Caco-2 (cell line): Measurements from ENCODE around the gene NGEF. TPM values are rescaled to one million over a fixed set of nuclear protein-coding genes. Genes with fewer than 3 reads are reported as not detected.

ENCODE experiments used
- BruUV-seq: library from RNA; stranded (reverse); fragments of 400-500 nt; replicated peaks from 2 replicates; lab custom pipeline; 2021; lab: Mats Ljungman, UMichigan
- CTCF ChIA-PET: fragments of 300-600 bp; sonication (Branson Sonifier 250); formaldehyde crosslinking; loops from one replicate; lab custom pipeline; 2022; ENCODE audit warnings: antibody characterized with exemption; lab: Charles Lee
- POLR2A ChIA-PET: fragments of 300-600 bp; sonication (Branson Sonifier 250); formaldehyde crosslinking; loops from one replicate; lab custom pipeline; 2022; ENCODE audit warnings: antibody characterized with exemption; lab: Charles Lee
- DNase-seq, 2 experiments: peaks; one replicate each; pipeline versions ENCODE4 v3.0.0 to v3.0.0-alpha.2; 2020 to 2022
- H3K27me3 ChIP-seq: replicated peaks from 2 replicates; pipeline ENCODE4 v1.6.0; 2011; ENCODE audit warnings: low read length; ENCODE audit not compliant: control insufficient read depth, insufficient read depth
- H3K36me3 ChIP-seq: 2 replicates; pipeline ENCODE4 v1.5.1; 2011; ENCODE audit warnings: low read length; ENCODE audit not compliant: control insufficient read depth, insufficient read depth
- H3K4me1 ChIP-seq: fragments of 250-450 bp; sonication (Bioruptor Pico); 2 replicates; pipeline ENCODE4 v1.5.1; 2020; ENCODE audit warnings: mild to moderate bottlenecking
- H3K4me3 ChIP-seq: 2 replicates; pipeline ENCODE4 v1.5.1; 2011; ENCODE audit warnings: low read depth, mild to moderate bottlenecking, control low read depth, low read length
- H3K9me3 ChIP-seq: fragments of 250-450 bp; sonication (Bioruptor Pico); 2 replicates; pipeline ENCODE4 v1.5.1; 2020; ENCODE audit warnings: mild to moderate bottlenecking, moderate library complexity
- H3K27ac Mint-ChIP-seq: one replicate; pipeline ENCODE4 v1.8.0; 2022; ENCODE audit warnings: mixed read lengths; ENCODE audit not compliant: unreplicated experiment
- H3K27me3 Mint-ChIP-seq: one replicate; pipeline ENCODE4 v1.8.0; 2022; ENCODE audit warnings: mixed read lengths; ENCODE audit not compliant: insufficient read depth, unreplicated experiment
- H3K36me3 Mint-ChIP-seq: one replicate; pipeline ENCODE4 v1.8.0; 2022; ENCODE audit warnings: mild to moderate bottlenecking, mixed read lengths; ENCODE audit not compliant: insufficient read depth, unreplicated experiment
- H3K4me1 Mint-ChIP-seq: one replicate; pipeline ENCODE4 v1.8.0; 2022; ENCODE audit warnings: low read depth, mixed read lengths; ENCODE audit not compliant: unreplicated experiment
- H3K4me3 Mint-ChIP-seq: one replicate; pipeline ENCODE4 v1.8.0; 2022; ENCODE audit warnings: mild to moderate bottlenecking, moderate library complexity, mixed read lengths; ENCODE audit not compliant: unreplicated experiment
- H3K9me3 Mint-ChIP-seq: one replicate; pipeline ENCODE4 v1.8.0; 2022; ENCODE audit warnings: mixed read lengths; ENCODE audit not compliant: unreplicated experiment
- CTCF ChIP-seq, 2 experiments: fragments of 200-600 bp in 1 of 2; IDR thresholded peaks; 1 replicate in 1 of 2; 2 replicates in 1 of 2; pipeline versions ENCODE4 v1.5.1 to v1.8.0; 2011 to 2022; ENCODE audit warnings: antibody characterized with exemption in 1 of 2, control low read depth in 1 of 2, inconsistent platforms in 1 of 2, low read depth in 1 of 2, low read length in 1 of 2, mild to moderate bottlenecking in 1 of 2, moderate library complexity in 1 of 2; ENCODE audit not compliant: insufficient read depth in 1 of 2, severe bottlenecking in 1 of 2, unreplicated experiment in 1 of 2
- intact Hi-C: fragments of 100-400 bp; cut with micrococcal nuclease; formaldehyde crosslinking; loops from one replicate; pipeline ENCODE4 v1.10.0; 2022; ENCODE audit not compliant: unreplicated experiment
- total RNA-seq: library from RNA; stranded (reverse); gene quantifications from 2 replicates; pipeline ENCODE4 v1.2.3, GENCODE V29; 2022

NGEF gene
- total RNA-seq, 1 experiment from 2014 or later: 0.77 TPM

DNA sequence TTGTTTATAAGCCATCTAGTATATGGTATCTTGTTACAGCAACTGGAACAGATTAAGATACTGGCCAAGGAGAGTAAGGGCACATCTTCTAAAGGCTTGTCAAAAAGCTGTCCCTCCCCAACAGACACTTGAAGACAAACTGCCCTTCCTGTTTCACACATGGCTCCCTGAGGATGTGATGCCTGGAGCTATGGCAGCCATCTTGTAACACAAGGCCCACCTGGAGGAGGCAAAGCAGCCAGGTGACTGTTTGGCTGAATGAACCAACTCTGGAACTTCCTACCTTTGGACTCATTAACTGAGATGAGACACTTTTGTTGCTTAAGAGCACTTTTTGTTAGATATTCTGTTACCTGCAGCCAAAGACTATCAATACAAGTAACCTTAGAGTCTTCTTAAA lies 88.6 kb downstream of the NGEF start:
- Histone ChIP-seq H3K36me3 (no peaks in the 10 kb centered on the region), H3K27me3 (no peaks in the 10 kb centered on the region), H3K4me3 (no peak overlapping the region), H3K4me1 (no peaks in the 10 kb centered on the region), H3K9me3 (no peaks in the 10 kb centered on the region)
- Mint-ChIP-seq H3K4me1 (no peaks in the 10 kb centered on the region), H3K27me3 (peaks cover 12% of the 10 kb centered on the region), H3K27ac (no peak overlapping the region), H3K4me3 (no peak overlapping the region), H3K9me3 (no peaks in the 10 kb centered on the region), H3K36me3 (no peaks in the 10 kb centered on the region)
- DNase-seq: no peak
- POLR2A ChIA-PET: no interaction called here
- no peak for TF ChIP-seq CTCF (IDR thresholded peaks at IDR 0.05; ENCODE audit: insufficient read depth in 1 of 2, low read depth in 1 of 2, low read length in 1 of 2, severe bottlenecking in 1 of 2, unreplicated experiment in 1 of 2)
- CTCF ChIA-PET: no interaction called here
- BruUV-seq: no TSS peak
- intact Hi-C loops: no loop called here

DNA sequence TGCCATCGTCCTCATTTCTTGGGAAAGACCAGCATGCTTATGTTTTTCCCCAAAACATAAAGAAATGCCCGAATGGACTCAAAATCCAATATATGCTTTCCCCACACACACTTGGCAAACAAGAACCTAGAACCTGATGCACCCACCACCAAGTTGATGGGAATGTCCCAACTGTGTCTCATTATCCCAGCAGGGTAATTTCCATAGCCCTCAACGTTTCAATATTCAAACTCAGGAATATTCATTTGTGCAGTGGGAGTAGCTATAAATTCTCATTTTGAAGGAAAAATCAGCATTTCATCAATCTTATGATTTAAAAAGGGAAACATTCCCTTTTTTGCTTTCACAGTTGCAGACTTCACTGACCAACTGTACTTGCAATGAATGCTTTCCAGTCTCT lies 92.3 kb downstream of the NGEF start:
- TF ChIP-seq CTCF (IDR thresholded peaks at IDR 0.05; ENCODE audit: insufficient read depth in 1 of 2, low read depth in 1 of 2, low read length in 1 of 2, severe bottlenecking in 1 of 2, unreplicated experiment in 1 of 2): no peak
- Histone ChIP-seq H3K36me3 (no peaks in the 10 kb centered on the region), H3K4me3 (no peak overlapping the region), H3K4me1 (no peaks in the 10 kb centered on the region), H3K9me3 (no peaks in the 10 kb centered on the region), H3K27me3 (no peaks in the 10 kb centered on the region)
- Mint-ChIP-seq H3K4me3 (no peak overlapping the region), H3K27me3 (peaks cover 11% of the 10 kb centered on the region), H3K9me3 (no peaks in the 10 kb centered on the region), H3K36me3 (no peaks in the 10 kb centered on the region), H3K27ac (no peak overlapping the region), H3K4me1 (no peaks in the 10 kb centered on the region)
- CTCF ChIA-PET: interaction anchor here (0.5 kb wide), 1 partner anchor 39 kb away, joined by 3 read pairs; no protein-coding TSS in a partner anchor
- DNase-seq: no peak
- no TSS peak for BruUV-seq
- POLR2A ChIA-PET: no interaction called here
- intact Hi-C loops: no loop called here

- Histone ChIP-seq H3K9me3 (no peaks in the 10 kb centered on the region), H3K27me3 (no peaks in the 10 kb centered on the region), H3K4me3 (no peak overlapping the region), H3K4me1 (no peaks in the 10 kb centered on the region), H3K36me3 (no peaks in the 10 kb centered on the region)
- no peaks in the 10 kb centered on the region for H3K9me3 Mint-ChIP-seq
- no peaks in the 10 kb centered on the region for H3K36me3 Mint-ChIP-seq
- CTCF ChIA-PET: no interaction called here
- DNase-seq: no peak
- intact Hi-C loops: no loop called here
- no peak overlapping the region for H3K4me3 Mint-ChIP-seq
- POLR2A ChIA-PET: no interaction called here
- H3K27me3 Mint-ChIP-seq: peaks cover 14% of the 10 kb centered on the region
- TF ChIP-seq CTCF (IDR thresholded peaks at IDR 0.05; ENCODE audit: insufficient read depth in 1 of 2, low read depth in 1 of 2, low read length in 1 of 2, severe bottlenecking in 1 of 2, unreplicated experiment in 1 of 2): no peak
- BruUV-seq: no TSS peak
- no peaks in the 10 kb centered on the region for H3K4me1 Mint-ChIP-seq
- no peak overlapping the region for H3K27ac Mint-ChIP-seq
Observed at GRCh38 chr2:232920055-232920454, 93.0 kb downstream of the NGEF start.
